Neural crest cell (in vitro differentiated cells): ENCODE data around the gene DNER. TPM values are rescaled to one million over a fixed set of nuclear protein-coding genes. Genes with fewer than 3 reads are reported as not detected.

Experiments
- DNase-seq: peaks from one replicate; pipeline ENCODE4 v3.0.0; 2021; ENCODE audit warnings: low read depth, mixed read lengths, low spot score
- H3K27ac Mint-ChIP-seq: one replicate; pipeline ENCODE4 v1.8.0; 2021; ENCODE audit warnings: mild to moderate bottlenecking, mixed read lengths; ENCODE audit not compliant: unreplicated experiment
- H3K27me3 Mint-ChIP-seq: 2 replicates; pipeline ENCODE4 v1.8.0; 2021; ENCODE audit warnings: low read depth, mild to moderate bottlenecking, mixed read lengths
- H3K36me3 Mint-ChIP-seq: 2 replicates; pipeline ENCODE4 v1.8.0; 2021; ENCODE audit warnings: low read depth, mild to moderate bottlenecking, mixed read lengths
- H3K4me1 Mint-ChIP-seq: 2 replicates; pipeline ENCODE4 v1.8.0; 2021; ENCODE audit warnings: mixed read lengths
- H3K4me3 Mint-ChIP-seq: one replicate; pipeline ENCODE4 v1.8.0; 2021; ENCODE audit warnings: mild to moderate bottlenecking, mixed read lengths
- H3K9me3 Mint-ChIP-seq: 2 replicates; pipeline ENCODE4 v1.8.0; 2021; ENCODE audit warnings: mixed read lengths
- CTCF ChIP-seq: fragments of 200-600 bp; sonication (generic); conservative IDR thresholded peaks from 2 replicates; pipeline ENCODE4 v1.5.0; 2021; ENCODE audit warnings: antibody characterized with exemption, mild to moderate bottlenecking
- total RNA-seq: library from RNA; stranded (reverse); gene quantifications from 2 replicates; pipeline ENCODE4 v1.2.1, GENCODE V29; 2021

The DNER gene
- total RNA-seq, 1 donor from 2014 or later: 4.1 TPM

GRCh38 chr2:229586012-229586411, 128.3 kb downstream of the DNER start:
- Mint-ChIP-seq H3K4me1 (peaks cover 9% of the 10 kb centered on the region), H3K27me3 (peaks cover 11% of the 10 kb centered on the region), H3K9me3 (no peaks in the 10 kb centered on the region), H3K36me3 (no peaks in the 10 kb centered on the region), H3K27ac (no peak overlapping the region), H3K4me3 (no peak overlapping the region)
- no peak for TF ChIP-seq CTCF
- no peak for DNase-seq

GRCh38 chr2:229582151-229582550, 132.2 kb downstream of the DNER start:
- no peak for DNase-seq
- peaks cover 13% of the 10 kb centered on the region for H3K27me3 Mint-ChIP-seq
- peaks cover 11% of the 10 kb centered on the region for H3K4me1 Mint-ChIP-seq
- no peak for TF ChIP-seq CTCF
- no peaks in the 10 kb centered on the region for H3K9me3 Mint-ChIP-seq
- H3K4me3 Mint-ChIP-seq: no peak overlapping the region
- no peaks in the 10 kb centered on the region for H3K36me3 Mint-ChIP-seq
- H3K27ac Mint-ChIP-seq: no peak overlapping the region

- Mint-ChIP-seq H3K4me3 (no peak overlapping the region), H3K27me3 (peaks cover 8% of the 10 kb centered on the region), H3K27ac (no peak overlapping the region), H3K4me1 (peaks cover 4% of the 10 kb centered on the region), H3K9me3 (no peaks in the 10 kb centered on the region), H3K36me3 (no peaks in the 10 kb centered on the region)
- TF ChIP-seq CTCF: no peak
- DNase-seq: no peak
These were observed 136.1 kb downstream of the DNER start for GRCh38 chr2:229578052-229578846.

- H3K27me3 Mint-ChIP-seq: peaks cover 8% of the 10 kb centered on the region
These were observed 138.6 kb downstream of the DNER start for GRCh38 chr2:229575569-229576315.

More at GRCh38 chr2:229575569-229576315, 138.6 kb downstream of the DNER start:
- no peak for DNase-seq
- Mint-ChIP-seq H3K4me3 (no peak overlapping the region), H3K27ac (no peak overlapping the region), H3K9me3 (no peaks in the 10 kb centered on the region), H3K36me3 (no peaks in the 10 kb centered on the region), H3K4me1 (peaks cover 4% of the 10 kb centered on the region)
- no peak for TF ChIP-seq CTCF
